Effector CD4-positive, alpha-beta T cell (primary cell): ENCODE data around the gene DLL3. TPM values are rescaled to one million over a fixed set of nuclear protein-coding genes. Genes with fewer than 3 reads are reported as not detected.
"Not testable (repeated sequence)": the region's sequence is repeated elsewhere in the genome, so short reads cannot be mapped to it uniquely, and the experiment has no call there.

ENCODE experiments used
- DNase-seq: peaks from one replicate; pipeline ENCODE4 v3.0.0-alpha.2; 2020
- total RNA-seq: gene quantifications from one replicate; lab custom pipeline; 2026; lab: John Stamatoyannopoulos, UW

Gene DLL3
- not detected for total RNA-seq

DNA sequence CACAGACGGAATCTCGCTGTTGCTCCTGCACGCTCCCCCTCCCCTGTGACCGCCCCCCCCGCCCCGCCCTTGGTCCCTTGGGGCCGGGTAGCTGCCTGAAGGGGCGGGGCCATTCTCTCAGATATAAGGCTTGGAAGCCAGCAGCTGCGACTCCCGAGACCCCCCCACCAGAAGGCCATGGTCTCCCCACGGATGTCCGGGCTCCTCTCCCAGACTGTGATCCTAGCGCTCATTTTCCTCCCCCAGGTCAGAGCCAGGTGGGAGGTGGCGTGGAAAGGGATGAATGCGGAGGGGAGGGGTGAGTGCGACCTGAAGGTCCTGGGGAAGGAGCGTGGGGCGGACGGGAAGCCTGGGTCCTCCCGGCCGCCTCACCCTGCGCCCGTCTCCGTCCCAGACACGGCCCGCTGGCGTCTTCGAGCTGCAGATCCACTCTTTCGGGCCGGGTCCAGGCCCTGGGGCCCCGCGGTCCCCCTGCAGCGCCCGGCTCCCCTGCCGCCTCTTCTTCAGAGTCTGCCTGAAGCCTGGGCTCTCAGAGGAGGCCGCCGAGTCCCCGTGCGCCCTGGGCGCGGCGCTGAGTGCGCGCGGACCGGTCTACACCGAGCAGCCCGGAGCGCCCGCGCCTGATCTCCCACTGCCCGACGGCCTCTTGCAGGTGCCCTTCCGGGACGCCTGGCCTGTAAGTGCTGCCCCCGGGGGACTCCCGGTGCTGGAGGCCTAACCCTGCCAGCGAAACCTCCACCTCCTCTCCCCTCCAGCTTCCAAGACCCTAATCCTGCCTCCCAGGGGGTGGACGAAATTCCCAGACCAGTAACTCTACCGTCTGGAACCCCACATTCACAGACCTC is at the start of gene DLL3:
DLL3 (plus strand) TSS at position 150 of the 845 bp plus-strand sequence; CDS start at position 178, 28 bp downstream.
- no peak for DNase-seq

DNA sequence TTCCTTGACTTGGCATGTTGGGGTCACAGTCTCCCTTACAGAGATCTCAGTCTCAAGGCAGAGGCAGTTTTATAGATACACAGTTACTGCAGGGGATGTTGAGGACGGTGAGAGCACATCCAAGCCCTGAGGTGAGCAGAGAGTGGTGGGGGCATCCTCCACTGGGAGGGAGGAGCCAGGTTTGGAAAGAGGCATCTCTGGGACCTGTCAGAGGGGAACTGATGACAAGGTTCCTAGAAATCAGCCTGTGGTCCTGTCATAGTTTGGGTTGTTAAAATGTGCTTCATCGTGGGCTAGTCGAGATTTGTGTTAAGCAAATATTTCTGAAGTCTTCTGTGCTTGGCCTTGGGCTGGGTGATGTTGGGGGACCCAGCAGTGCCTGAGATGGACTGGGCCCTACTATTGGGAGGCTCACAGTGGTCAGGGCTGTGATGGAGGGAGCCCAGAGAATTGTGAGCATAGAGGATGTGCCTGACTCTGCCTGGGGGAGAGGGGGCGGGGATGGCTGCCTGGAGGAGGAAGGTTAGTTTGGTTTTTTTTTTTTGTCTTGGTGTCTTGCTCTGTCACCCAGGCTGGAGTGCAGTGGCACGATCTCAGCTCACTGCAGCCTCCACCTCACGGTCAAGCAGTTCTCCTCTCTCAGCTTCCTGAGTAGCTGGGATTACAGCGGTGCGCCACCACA is 49.5 kb upstream of the DLL3 start:
- DNase-seq, result no peak

DNA sequence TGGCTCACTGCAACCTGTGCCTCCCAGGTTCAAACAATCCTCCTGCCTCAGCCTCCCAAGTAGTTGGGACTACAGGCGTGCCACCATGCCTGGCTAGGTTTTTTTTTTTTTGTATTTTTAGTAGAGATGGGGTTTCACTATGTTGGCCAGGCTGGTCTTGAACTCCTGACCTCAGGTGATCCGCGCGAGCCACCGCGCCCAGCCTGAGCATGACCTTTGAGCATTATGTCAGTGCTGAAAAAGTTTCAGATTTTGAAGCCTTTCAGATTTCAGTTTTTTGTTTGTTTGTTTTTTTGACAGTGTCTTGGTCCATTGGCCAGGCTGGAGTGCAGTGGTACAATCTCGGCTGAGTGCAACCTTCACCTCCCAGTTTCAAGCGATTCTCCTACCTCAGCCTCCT is 47.5 kb upstream of the DLL3 start:
- not testable (repeated sequence) for DNase-seq

- no peak for DNase-seq
Measured at GRCh38 chr19:39463403-39463802, 35.3 kb upstream of the DLL3 start.

DNA sequence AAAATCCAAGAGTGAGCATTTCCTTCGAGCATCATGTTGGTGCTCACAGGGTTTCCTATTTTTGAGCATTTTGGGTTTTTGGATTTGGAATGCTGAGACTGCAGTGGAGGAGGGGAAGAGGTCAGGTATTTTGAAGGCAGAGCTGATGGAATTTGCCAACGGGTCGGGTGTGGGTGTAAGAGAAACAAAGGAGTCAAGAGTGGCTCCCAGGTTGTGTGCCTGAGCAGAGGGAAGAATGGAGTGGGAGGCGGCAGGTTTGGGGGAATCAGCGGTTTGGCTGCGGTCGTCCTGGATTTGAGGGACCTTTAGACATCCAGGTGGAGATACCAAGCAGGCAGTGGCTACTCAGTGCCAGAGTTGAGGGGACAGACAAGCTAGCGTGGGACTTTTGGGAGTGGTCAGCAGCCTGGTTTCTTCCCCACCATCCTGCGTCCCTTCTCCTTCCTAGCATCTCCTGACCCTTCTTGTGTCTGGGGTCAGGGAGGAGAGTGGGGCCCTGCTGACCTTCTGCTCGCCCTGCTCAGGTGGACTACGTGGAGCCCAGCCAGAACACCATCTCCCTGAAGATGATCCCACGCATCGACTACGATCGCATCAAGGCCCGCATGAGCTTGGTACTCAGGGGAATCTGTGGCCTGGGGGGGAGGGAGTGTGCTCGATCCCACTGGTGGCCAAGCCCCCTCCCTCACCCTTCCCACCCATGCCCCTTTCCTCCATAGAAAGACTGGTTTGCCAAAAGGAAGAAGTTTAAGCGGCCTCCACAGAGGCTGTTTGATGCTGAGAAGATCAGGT is 32.6 kb upstream of the DLL3 start:
- DNase-seq, result no peak

GRCh38 chr19:39467941-39468340 is 30.8 kb upstream of the DLL3 start:
- DNase-seq, result no peak

GRCh38 chr19:39469036-39469435 is 29.7 kb upstream of the DLL3 start:
- DNase-seq, result no peak

- no peak for DNase-seq
Measured at GRCh38 chr19:39469567-39469966, 29.2 kb upstream of the DLL3 start.

GRCh38 chr19:39470724-39471339 is 27.9 kb upstream of the DLL3 start:
- DNase-seq, result no peak

DNA sequence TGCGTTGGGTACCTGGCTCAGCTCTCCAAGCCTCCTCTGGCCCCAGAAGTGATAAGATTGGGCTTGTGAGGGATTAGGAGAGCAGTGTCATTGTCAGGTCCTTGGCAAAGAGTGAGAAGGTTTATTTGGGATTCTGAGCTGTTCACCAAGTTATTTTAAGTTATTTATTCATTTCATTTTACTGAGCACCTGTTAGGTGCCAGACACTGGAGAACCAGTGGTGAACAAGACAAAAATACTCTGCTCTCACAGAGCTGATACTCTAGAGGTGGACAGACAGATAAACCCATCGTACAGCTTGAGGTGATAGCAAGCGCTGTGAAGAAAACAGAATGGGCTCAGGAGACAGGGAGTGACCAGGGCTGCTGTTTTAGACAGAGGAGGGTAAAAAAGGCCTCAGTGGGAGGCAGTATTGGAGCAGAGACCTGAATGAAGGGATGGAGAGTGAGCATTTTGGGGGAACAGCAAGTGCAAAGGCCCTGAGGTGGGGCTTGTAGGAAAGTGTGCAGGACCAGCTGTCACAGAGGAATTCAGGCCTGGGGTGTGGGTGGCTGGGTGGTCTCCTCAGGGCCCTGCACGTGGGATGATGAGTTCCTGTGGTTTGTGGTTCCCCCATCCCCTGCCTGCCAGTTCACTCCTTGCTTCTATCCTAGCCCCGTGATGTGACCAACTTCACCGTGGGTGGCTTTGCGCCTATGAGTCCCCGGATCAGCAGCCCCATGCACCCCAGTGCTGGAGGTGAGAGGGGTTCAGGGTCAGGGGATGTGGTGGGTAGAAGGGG is 26.8 kb upstream of the DLL3 start:
- no peak for DNase-seq

DNA sequence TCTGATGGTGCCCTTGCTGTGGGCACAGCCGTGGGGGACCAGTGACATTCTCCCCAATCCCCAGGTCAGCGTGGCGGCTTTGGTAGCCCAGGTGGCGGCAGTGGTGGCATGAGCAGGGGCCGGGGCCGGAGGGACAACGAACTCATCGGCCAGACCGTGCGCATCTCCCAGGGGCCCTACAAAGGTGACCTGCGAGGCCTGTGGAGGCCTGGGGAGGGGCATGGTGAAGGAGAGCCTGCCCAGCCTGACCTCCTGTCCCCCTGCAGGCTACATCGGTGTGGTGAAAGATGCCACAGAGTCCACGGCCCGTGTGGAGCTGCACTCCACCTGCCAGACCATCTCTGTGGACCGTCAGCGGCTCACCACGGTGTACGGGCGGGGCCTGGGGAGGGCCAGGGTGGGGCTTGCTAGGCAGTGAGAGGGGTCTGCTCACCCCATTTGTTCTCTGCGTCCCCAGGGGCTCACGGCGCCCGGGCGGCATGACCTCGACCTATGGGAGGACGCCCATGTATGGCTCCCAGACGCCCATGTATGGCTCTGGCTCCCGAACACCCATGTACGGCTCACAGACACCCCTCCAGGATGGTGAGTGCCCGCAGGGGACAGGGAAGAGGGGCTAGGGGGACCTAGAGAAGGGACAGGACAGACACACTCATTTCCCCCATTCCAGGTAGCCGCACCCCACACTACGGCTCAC is 25.9 kb upstream of the DLL3 start:
- DNase-seq, result no peak

DNA sequence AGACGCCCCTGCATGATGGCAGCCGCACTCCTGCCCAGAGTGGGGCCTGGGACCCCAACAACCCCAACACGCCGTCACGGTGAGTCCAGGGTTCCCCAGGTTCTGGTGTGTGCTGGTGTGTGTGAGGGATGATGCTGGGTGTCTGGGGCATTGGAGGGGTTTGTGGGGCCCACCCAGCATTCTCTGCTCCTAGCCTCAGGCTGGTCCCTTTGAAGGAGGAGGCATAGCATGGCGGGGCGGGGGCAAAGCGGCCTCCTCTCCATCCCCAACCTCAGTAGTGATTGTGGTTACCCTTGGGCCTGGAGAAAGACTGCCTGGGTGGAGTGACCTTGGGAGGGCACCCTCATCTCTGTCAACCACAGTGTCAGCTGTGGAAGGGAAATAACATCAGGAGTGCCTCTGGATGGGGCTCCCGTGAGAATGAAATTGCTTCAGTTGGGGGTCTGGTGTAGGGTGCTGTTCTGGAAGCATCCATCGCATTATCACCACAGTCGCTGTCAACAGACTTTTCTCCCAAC is 25.2 kb upstream of the DLL3 start:
- DNase-seq, result no peak

DNA sequence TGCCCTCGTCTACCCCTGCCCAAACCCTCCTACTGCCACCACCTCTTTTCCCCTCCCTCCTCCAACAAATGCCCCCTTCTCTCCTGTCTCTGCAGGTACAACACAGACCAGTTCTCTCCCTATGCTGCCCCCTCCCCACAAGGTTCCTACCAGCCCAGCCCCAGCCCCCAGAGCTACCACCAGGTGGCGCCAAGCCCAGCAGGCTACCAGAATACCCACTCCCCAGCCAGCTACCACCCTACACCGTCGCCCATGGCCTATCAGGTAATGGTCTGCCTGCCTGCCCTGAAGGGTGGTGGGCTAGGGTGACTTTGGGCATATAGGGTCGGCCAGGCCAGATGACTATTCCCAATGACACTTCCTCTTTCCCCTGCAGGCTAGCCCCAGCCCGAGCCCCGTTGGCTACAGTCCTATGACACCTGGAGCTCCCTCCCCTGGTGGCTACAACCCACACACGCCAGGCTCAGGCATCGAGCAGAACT is 24.6 kb upstream of the DLL3 start:
- peak; percentile 71 for DNase-seq

DNA sequence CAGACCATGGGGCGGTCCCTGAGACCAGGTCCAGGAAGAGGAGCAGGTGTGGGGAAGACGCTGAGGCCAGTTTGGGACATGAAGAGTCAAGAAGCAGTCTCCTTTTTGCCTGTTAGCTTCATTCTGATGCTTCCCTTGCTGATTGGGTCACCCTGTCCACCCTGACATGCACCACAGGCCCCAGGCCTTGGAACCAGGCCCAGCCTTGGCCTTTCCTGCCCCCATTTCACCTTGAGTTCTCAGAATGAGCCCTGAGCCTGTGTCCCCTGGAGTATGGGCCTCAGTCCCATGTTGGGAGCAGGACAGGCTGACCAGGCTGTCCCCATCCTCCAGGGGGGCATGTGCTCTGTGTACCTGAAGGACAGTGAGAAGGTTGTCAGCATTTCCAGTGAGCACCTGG is 23.0 kb upstream of the DLL3 start:
- no peak for DNase-seq

- DNase-seq, result not testable (repeated sequence)
Measured at GRCh38 chr19:39479319-39479801, 19.4 kb upstream of the DLL3 start.

DNA sequence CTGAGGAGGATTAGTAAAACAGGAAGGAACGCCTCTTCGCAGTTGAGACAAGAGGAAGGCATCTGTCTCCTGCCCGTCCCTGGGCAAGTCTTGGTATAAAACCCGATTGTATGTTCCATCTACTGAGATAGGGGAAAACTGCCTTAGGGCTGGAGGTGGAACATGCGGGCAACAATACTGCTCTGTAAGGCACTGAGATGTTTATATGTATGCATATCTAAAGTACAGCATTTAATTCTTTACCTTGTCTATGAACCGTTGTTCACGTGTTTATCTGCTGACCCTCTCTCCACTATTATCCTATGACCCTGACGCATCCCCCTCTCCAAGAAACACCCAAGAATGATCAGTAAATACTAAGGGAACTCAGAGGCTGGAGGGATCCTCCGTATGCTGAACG is 18.8 kb upstream of the DLL3 start:
- DNase-seq, result no peak

GRCh38 chr19:39480337-39481228 is 18.2 kb upstream of the DLL3 start, which contains the start of gene TIMM50:
TIMM50 (plus strand) TSS chr19:39480838; CDS start chr19:39480854, 16 bp downstream.
- DNase-seq, result peak; percentile 97

DNA sequence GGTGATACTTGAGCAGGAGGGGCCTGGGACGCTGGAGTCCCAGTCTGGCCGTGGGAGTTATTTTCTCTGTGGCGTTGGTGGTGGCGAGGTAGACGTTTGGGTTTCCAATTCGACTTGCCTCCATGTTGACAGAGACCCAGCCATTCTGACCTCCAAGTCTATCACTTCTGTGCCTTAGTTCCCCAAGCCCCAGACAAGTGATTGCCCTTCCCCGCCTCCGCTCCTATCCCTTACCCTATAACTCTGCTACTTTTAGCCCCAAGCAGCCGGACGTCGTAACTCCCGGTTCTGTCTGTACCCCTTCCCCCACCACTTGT is 17.6 kb upstream of the DLL3 start:
- DNase-seq, result no peak

GRCh38 chr19:39481676-39482075 is 17.1 kb upstream of the DLL3 start:
- DNase-seq, result no peak

DNA sequence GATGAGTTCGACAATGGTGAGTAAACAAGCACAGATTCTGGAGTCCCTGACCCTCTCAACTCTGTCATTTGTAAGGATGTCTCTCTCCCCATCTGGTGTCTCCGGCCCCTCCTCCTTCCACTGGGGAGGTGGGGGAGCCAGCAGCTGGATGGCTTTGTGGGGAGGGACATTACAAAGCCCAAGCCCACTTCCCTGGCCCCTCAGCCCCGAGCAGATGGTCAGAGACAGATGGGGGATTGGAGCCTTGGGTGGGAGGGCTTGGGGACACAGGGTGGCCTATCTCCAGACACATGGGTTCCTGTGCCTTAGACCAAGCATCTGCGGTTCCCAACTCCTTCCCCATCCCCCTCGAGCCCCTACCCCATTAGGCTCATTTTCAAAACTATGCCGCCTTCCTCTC is 15.6 kb upstream of the DLL3 start:
- DNase-seq, result no peak
